GM18951 (cell line): Measurements from ENCODE around the gene ABCA12.

Experiments
- POLR2A ChIP-seq: IDR thresholded peaks from 4 replicates; pipeline ENCODE4 v1.6.1; 2011; ENCODE audit warnings: mild to moderate bottlenecking; ENCODE audit not compliant: insufficient read length, insufficient read depth; ENCODE audit errors: extremely low read depth
- in situ Hi-C: fragments of 300-500 bp; cut with MboI; formaldehyde crosslinking; loops from one replicate; pipeline ENCODE4 v1.12.0; 2022; ENCODE audit warnings: low sequenced_read_pairs, mixed read lengths, inconsistent platforms; ENCODE audit not compliant: unreplicated experiment

The ABCA12 gene

GRCh38 chr2:215105607-215106354, 32.6 kb downstream of the ABCA12 start:
- no peak for TF ChIP-seq POLR2A
- in situ Hi-C loops: no loop called here

GRCh38 chr2:215104226-215104625, 34.2 kb downstream of the ABCA12 start:
- no peak for TF ChIP-seq POLR2A
- in situ Hi-C loops: no loop called here

GRCh38 chr2:215098875-215099274, 39.6 kb downstream of the ABCA12 start:
- in situ Hi-C loops: no loop called here
- no peak for TF ChIP-seq POLR2A

- in situ Hi-C loops: no loop called here
These were observed 54.3 kb downstream of the ABCA12 start for GRCh38 chr2:215084080-215084479.

GRCh38 chr2:215083146-215083545, 55.3 kb downstream of the ABCA12 start:
- TF ChIP-seq POLR2A: no peak
- in situ Hi-C loops: no loop called here

More at GRCh38 chr2:215084080-215084479, 54.3 kb downstream of the ABCA12 start:
- TF ChIP-seq POLR2A: no peak

- in situ Hi-C loops: no loop called here
- TF ChIP-seq POLR2A: no peak
These were observed 56.0 kb downstream of the ABCA12 start for GRCh38 chr2:215082446-215082845.

GRCh38 chr2:215080545-215080944, 57.9 kb downstream of the ABCA12 start:
- TF ChIP-seq POLR2A: no peak
- in situ Hi-C loops: no loop called here

GRCh38 chr2:215071676-215072075, 66.8 kb downstream of the ABCA12 start:
- in situ Hi-C loops: no loop called here
- TF ChIP-seq POLR2A: no peak

- in situ Hi-C loops: no loop called here
- no peak for TF ChIP-seq POLR2A
These were observed 70.0 kb downstream of the ABCA12 start for GRCh38 chr2:215068399-215068798.

- in situ Hi-C loops: no loop called here
- TF ChIP-seq POLR2A: no peak
These were observed 72.3 kb downstream of the ABCA12 start for GRCh38 chr2:215066124-215066523.

GRCh38 chr2:215063526-215063925, 74.9 kb downstream of the ABCA12 start:
- in situ Hi-C loops: no loop called here
- no peak for TF ChIP-seq POLR2A

GRCh38 chr2:215060861-215061536, 77.4 kb downstream of the ABCA12 start:
- TF ChIP-seq POLR2A: no peak
- in situ Hi-C loops: no loop called here

- in situ Hi-C loops: no loop called here
These were observed 78.7 kb downstream of the ABCA12 start for GRCh38 chr2:215059724-215060123.

GRCh38 chr2:215055891-215056290, 82.5 kb downstream of the ABCA12 start:
- no peak for TF ChIP-seq POLR2A

More at GRCh38 chr2:215059724-215060123, 78.7 kb downstream of the ABCA12 start:
- no peak for TF ChIP-seq POLR2A

More at GRCh38 chr2:215055891-215056290, 82.5 kb downstream of the ABCA12 start:
- in situ Hi-C loops: no loop called here
